ENCODE results near the gene ADGRG6.

GRCh38 chr6:142444376-142444775, 142.6 kb downstream of the ADGRG6 start:
- TF ChIP-seq POLR2A (IDR thresholded peaks at IDR 0.05; ENCODE audit: low read depth, low read length) (no peak), POU2F2 (IDR thresholded peaks at IDR 0.05; ENCODE audit: low read depth, low read length) (no peak)
